ENCODE measurements around the gene ZCCHC2. TPM values are rescaled to one million over a fixed set of nuclear protein-coding genes. Genes with fewer than 3 reads are reported as not detected.
A peak's percentile ranks its signal among the peaks of the same experiment; 100 is the strongest.

Gene ZCCHC2
- total RNA-seq, 1 donor from 2014 or later: 21.0 TPM

DNA sequence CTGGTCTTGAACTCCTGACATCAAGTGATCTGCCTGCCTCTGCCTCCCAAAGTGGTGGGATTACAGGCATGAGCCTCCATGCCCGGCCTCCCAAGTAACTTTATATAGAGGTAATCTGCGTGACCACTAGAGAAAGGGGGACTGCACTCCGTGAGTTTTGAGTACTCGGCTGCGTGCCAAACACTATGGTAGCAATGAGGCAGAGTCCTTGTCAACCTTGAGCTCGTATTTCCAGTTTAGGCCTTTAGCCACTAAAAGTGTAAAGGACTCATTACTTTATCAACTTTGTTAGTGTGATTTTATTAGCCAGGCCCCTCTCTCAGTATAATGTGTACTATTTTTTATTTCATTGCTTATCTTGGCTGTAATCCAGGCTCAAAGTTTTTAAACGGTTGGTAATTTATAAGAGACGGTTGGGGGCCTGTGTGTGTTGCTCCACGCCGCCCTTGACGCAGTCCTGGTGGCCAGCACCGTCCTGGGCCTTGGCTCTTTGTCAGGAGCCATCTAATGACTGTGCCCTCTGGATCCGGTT, 56.2 kb downstream of the ZCCHC2 start:
- Mint-ChIP-seq H3K27me3 (ENCODE audit: unreplicated experiment) (peaks cover 11% of the 10 kb centered on the region), H3K27ac (ENCODE audit: unreplicated experiment) (no peak overlapping the region), H3K36me3 (ENCODE audit: low read depth, unreplicated experiment) (peaks cover 29% of the 10 kb centered on the region), H3K4me3 (ENCODE audit: unreplicated experiment) (no peak overlapping the region), H3K4me1 (ENCODE audit: unreplicated experiment) (peaks cover 10% of the 10 kb centered on the region), H3K9me3 (ENCODE audit: unreplicated experiment) (no peaks in the 10 kb centered on the region)
- no peak for DNase-seq (ENCODE audit: low spot score)
- TF ChIP-seq CTCF (IDR thresholded peaks at IDR 0.05; ENCODE audit: unreplicated experiment): no peak

DNA sequence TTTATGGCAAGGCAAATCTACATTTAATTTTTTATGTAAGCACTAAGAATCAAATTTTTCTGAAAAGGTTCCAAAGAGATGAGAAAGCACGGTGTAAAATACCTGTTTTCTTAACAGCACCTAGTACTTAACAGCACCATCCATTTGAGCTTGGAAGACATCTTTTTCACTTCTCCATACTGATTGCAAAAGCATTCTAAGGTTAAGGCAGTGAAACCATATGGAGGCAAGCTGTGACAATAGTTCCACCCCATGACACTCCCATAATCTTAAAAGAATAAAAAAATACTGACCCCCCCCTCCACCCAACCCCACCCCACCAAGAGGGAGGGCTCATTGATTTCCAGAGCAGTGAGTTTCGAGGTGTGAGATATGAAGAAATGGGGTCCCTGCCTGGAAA, 60.6 kb downstream of the ZCCHC2 start:
- Mint-ChIP-seq H3K9me3 (ENCODE audit: unreplicated experiment) (no peaks in the 10 kb centered on the region), H3K36me3 (ENCODE audit: low read depth, unreplicated experiment) (peaks cover 13% of the 10 kb centered on the region), H3K27ac (ENCODE audit: unreplicated experiment) (peak overlapping the region; percentile 52), H3K4me3 (ENCODE audit: unreplicated experiment) (no peak overlapping the region), H3K4me1 (ENCODE audit: unreplicated experiment) (peaks cover 27% of the 10 kb centered on the region), H3K27me3 (ENCODE audit: unreplicated experiment) (peaks cover 8% of the 10 kb centered on the region)
- no peak for TF ChIP-seq CTCF (IDR thresholded peaks at IDR 0.05; ENCODE audit: unreplicated experiment)
- no peak for DNase-seq (ENCODE audit: low spot score)

DNA sequence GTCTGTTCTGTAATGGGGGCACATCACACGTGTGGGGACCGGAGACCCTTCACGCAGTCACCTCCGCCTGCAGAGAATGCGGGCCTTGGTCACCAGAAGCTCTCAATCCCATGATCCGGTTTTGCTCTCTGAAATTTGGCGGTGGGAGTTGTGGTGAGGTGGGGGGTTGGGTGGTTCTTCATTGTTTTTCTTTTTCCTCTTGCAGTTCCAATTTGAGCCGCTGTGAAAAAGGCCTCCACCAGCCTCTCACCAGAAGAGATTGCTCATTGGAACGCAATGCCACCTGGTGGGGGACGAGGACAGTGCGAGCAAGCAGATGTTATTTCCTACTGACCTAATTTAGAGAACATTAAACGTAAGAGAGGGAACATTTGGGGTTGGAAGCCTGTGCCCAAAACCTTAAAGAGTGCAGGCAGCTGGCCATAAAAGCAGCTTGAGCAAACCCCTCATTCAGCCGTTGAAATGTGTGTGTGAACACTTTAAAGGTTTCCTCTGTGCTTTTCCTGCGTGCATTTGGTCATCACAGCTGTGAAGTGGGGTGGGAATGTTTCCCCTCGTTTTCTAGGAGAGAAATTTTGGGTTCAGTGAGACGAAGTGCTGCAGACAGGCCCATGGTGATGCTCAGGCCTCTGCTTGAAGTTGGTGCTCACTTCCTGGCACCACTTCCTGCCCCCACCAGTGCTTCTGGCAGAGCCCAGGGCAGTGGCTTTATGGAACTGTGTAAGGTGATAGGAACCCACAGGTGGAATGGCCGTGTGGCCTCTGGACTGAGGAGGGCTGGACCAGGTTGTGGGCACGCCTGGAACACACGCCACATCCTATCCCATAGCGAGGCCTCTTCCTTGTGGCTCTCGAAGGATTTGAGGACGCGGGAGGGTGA, 61.7 kb downstream of the ZCCHC2 start:
- Mint-ChIP-seq H3K36me3 (ENCODE audit: low read depth, unreplicated experiment) (peaks cover 11% of the 10 kb centered on the region), H3K27ac (ENCODE audit: unreplicated experiment) (peak overlapping the region; percentile 58), H3K9me3 (ENCODE audit: unreplicated experiment) (no peaks in the 10 kb centered on the region), H3K27me3 (ENCODE audit: unreplicated experiment) (peaks cover 8% of the 10 kb centered on the region), H3K4me1 (ENCODE audit: unreplicated experiment) (peaks cover 27% of the 10 kb centered on the region), H3K4me3 (ENCODE audit: unreplicated experiment) (peak overlapping the region; percentile 45)
- DNase-seq (ENCODE audit: low spot score): peak; percentile 88
- TF ChIP-seq CTCF (IDR thresholded peaks at IDR 0.05; ENCODE audit: unreplicated experiment): peak; percentile 99

- H3K27ac Mint-ChIP-seq (ENCODE audit: unreplicated experiment): no peak overlapping the region
- peaks cover 8% of the 10 kb centered on the region for H3K27me3 Mint-ChIP-seq (ENCODE audit: unreplicated experiment)
- peaks cover 27% of the 10 kb centered on the region for H3K4me1 Mint-ChIP-seq (ENCODE audit: unreplicated experiment)
- H3K9me3 Mint-ChIP-seq (ENCODE audit: unreplicated experiment): no peaks in the 10 kb centered on the region
- no peak for TF ChIP-seq CTCF (IDR thresholded peaks at IDR 0.05; ENCODE audit: unreplicated experiment)
- H3K36me3 Mint-ChIP-seq (ENCODE audit: low read depth, unreplicated experiment): peaks cover 7% of the 10 kb centered on the region
- DNase-seq (ENCODE audit: low spot score): no peak
- H3K4me3 Mint-ChIP-seq (ENCODE audit: unreplicated experiment): no peak overlapping the region
These were observed 62.7 kb downstream of the ZCCHC2 start for GRCh38 chr18:62585274-62586150.

All from endothelial cell (in vitro differentiated cells).